DMS114 treated with DMSO at 0.1 percent for 48 hours (cell line): ENCODE data around the gene PHLDA3.
"Not testable (repeated sequence)": the region's sequence is repeated elsewhere in the genome, so short reads cannot be mapped to it uniquely, and the experiment has no call there.

Source experiments
- DNase-seq: peaks from one replicate; lab custom pipeline; 2025; ENCODE audit not compliant: unreplicated experiment; lab: John Stamatoyannopoulos, UW

The PHLDA3 gene

GRCh38 chr1:201504179-201504631, 35.2 kb upstream of the PHLDA3 start:
- no peak for DNase-seq

- no peak for DNase-seq
These were observed 34.6 kb upstream of the PHLDA3 start for GRCh38 chr1:201503397-201504176.

- DNase-seq, result no peak
These were observed 33.5 kb upstream of the PHLDA3 start for GRCh38 chr1:201502511-201502857.

- DNase-seq, result no peak
These were observed 33.0 kb upstream of the PHLDA3 start for GRCh38 chr1:201501812-201502510.

GRCh38 chr1:201501144-201501543, 32.2 kb upstream of the PHLDA3 start:
- DNase-seq, result no peak

GRCh38 chr1:201500670-201501120, 31.7 kb upstream of the PHLDA3 start:
- no peak for DNase-seq

- no peak for DNase-seq
These were observed 31.0 kb upstream of the PHLDA3 start for GRCh38 chr1:201499795-201500669.

- DNase-seq, result no peak
These were observed 30.2 kb upstream of the PHLDA3 start for GRCh38 chr1:201499191-201499590.

GRCh38 chr1:201498621-201499020, 29.6 kb upstream of the PHLDA3 start:
- no peak for DNase-seq

- DNase-seq, result no peak
These were observed 29.0 kb upstream of the PHLDA3 start for GRCh38 chr1:201497935-201498509.

- no peak for DNase-seq
These were observed 27.3 kb upstream of the PHLDA3 start for GRCh38 chr1:201496296-201496690.

GRCh38 chr1:201495551-201496295, 26.7 kb upstream of the PHLDA3 start:
- DNase-seq, result no peak

- DNase-seq, result no peak
These were observed 25.0 kb upstream of the PHLDA3 start for GRCh38 chr1:201493757-201494617.

- not testable (repeated sequence) for DNase-seq
These were observed 24.2 kb upstream of the PHLDA3 start for GRCh38 chr1:201493026-201493656.

- DNase-seq, result no peak
These were observed 23.0 kb upstream of the PHLDA3 start for GRCh38 chr1:201491896-201492511.

- no peak for DNase-seq
These were observed 21.7 kb upstream of the PHLDA3 start for GRCh38 chr1:201490708-201491131.

GRCh38 chr1:201489643-201490261, 20.8 kb upstream of the PHLDA3 start:
- DNase-seq, result no peak
